DMS79 treated with DMSO at 0.1 percent for 48 hours (cell line): Measurements from ENCODE around the gene WDR26.
"Not testable (repeated sequence)": the region's sequence is repeated elsewhere in the genome, so short reads cannot be mapped to it uniquely, and the experiment has no call there.

Experiments
- DNase-seq: peaks from one replicate; lab custom pipeline; 2025; lab: John Stamatoyannopoulos, UW

WDR26 gene

DNA sequence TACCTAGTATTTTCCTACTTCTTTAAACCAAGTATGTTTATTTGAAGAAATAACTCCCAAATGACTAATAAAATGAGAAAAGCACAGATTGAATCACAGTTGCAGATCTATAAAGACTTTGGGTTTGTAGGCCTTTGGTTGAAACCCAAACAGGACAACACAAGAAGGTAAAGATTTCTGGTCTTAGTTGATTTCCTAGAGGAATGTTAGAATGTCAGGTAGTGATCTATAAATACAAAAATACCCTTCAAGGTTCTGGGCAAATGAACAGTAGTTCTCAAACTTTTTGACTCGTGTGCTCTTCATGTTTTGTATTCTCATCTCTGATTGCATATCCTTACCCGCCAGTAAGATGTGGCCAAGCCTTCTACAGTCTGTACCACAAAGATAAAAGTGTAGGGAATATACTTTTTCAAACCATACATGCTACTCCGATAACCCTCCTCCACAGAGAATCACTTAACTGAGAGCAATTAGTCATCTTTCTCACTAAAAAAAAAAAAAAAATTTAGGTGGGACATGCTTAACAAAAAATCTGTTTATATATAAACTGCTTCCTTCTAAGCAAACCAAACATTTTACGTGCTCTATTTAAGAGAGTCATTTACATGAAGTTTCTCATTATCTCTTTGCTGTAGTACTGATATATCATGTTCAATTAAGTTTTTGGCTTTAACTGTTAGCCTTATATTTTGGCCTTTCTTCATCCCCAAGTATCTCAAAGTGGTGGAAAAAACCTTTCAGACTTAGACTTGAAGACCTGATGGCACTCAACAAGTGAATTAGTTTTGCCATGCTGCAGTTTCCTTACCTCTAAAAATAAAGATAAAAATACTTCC is 42.0 kb downstream of the WDR26 start:
- DNase-seq, result no peak

DNA sequence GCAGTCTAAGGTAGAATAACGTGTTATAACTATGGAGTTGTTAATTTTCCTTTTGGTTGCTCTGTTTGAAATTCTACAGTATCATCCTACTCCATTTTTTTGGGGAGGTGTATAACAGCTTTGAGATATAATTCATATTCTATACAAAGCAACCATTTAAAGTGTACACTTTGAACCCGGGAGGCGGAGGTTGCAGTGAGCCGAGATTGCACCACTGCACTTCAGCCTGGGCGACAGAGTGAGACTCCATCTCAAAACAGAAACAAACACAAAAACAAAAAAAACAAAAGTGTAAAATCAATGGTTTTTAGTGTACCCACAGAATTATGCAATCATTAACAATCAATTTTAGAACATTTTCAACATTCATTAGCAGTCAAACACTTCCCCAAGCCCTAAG is 44.1 kb downstream of the WDR26 start:
- DNase-seq, result no peak

GRCh38 chr1:224387943-224388342 is 46.7 kb downstream of the WDR26 start:
- no peak for DNase-seq

GRCh38 chr1:224387302-224387912 is 47.2 kb downstream of the WDR26 start:
- DNase-seq, result no peak

- DNase-seq, result no peak
These were observed 51.4 kb downstream of the WDR26 start for GRCh38 chr1:224383218-224383617.

- DNase-seq, result no peak
These were observed 52.6 kb downstream of the WDR26 start for GRCh38 chr1:224381880-224382548.

GRCh38 chr1:224380003-224380402 is 54.6 kb downstream of the WDR26 start:
- DNase-seq, result no peak

GRCh38 chr1:224378855-224379631 is 55.6 kb downstream of the WDR26 start:
- no peak for DNase-seq

DNA sequence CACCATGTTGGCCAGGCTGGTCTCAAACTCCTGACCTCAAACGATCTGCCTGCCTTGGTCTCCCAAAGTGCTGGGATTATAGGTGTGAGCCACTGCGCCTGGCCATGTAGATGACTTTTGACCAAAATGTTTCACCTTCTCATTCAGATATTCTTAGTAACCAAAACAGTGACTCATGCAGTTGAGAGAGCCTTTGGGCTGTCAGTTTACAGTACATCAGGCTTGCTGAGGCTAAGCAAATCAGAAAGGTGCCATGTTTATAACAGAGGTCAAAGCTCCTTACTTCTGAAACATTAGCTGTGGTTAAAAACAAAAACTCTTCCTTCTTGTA is 57.0 kb downstream of the WDR26 start:
- DNase-seq, result no peak

DNA sequence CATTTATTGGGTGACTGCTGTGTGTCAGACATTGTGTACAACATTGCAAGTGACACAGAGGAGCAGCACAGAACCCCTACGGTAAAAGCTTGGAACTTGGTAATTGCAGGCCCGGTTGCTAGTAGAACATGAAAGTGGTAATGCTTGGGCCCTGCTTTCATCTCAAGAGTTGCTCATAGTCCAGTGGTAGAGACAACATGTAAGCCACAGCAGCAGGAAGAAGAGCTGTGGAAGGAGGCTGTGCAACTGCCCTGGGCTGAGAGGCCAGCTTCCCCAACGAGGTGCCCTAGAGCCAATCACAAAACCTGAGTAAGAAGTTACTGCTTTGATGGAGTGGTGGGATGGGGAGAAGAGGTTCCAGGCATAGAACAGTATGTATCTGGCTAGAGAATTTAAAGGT is 59.5 kb downstream of the WDR26 start:
- DNase-seq, result no peak

- no peak for DNase-seq
These were observed 61.5 kb downstream of the WDR26 start for GRCh38 chr1:224373008-224373590.

DNA sequence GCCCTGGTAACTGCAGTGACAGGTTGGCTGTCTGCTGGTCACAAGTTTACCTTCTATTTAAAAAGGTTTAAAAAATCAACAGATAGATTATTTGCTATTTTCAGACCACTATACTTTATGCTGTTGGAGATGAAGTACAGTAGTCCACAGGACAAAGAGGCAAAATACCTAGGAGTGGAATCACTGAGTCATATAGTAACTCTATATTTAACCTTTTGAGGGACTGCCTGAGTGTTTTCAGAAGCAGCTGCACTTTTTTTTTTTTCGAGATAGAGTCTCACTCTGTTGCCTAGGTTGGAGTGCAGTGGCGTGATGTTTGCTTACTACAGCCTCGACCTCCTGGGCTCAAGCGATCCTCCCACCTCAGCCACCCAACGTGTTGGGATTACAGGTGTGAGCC is 66.2 kb downstream of the WDR26 start:
- no peak for DNase-seq

DNA sequence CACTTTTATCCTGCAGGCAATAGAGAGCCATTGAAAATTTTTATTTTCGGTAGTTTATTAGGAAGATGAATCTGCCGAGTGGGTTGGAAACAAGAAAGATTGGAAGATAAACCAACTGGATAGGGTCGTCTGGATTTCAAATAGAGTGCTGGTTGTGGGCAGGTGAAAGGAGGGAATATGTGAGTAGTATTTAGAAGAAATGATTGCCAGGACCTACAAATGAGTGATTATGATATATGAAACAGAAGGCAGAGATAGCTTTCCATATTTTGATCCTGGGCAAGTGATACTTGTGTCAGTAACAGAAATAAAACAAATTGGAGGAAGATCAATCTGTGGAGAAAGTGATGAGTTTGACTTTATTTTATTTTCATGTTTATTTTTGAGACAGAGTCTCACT is 75.4 kb downstream of the WDR26 start:
- DNase-seq, result no peak

DNA sequence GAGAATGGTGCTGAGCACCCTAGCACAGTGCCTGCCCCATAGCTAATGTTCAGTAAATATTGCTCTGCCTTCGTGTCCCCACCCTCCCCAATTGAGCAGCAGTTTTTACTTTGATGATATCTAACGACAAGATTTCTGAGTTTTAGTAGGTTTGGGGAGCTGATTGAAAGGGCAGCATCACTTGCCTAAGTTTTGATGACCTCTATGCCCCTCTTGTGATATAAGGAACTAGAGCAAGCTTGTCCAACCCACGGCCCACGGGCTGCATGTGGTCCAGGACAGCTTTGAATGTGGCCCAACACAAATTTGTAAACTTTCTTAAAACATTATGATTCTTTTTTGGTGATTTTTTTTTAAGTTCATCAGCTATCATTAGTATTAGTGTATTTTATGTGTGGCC is 76.4 kb downstream of the WDR26 start:
- no peak for DNase-seq

DNA sequence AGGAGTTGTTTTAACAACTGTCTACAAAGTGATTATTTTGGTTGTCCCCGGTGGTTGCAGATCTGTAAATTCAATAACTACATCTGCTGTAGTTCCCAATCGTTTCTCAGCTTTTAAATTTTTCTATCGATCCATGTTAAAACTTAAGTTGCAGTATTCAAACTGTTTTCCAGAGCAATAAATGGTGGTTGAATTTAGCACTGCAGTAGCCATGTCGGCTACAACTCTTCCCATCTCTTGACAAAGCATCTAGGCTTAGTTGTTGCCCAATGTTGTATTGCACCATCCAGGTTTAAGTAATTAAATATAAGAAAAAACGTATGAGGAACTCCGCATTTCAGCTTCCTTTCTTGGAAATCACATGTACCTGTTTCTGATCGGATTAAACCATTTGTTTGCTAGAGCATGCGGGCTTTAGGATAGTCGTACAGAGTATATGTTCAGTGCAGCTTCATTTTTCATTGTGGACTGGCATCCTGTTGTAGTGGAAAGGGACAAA is 76.9 kb downstream of the WDR26 start:
- no peak for DNase-seq

- peak; percentile 92 for DNase-seq
These were observed 77.6 kb downstream of the WDR26 start, which contains the start of gene CNIH4 for GRCh38 chr1:224356685-224357625. CNIH4 (plus strand) TSS chr1:224356879; CDS start chr1:224356925, 46 bp downstream.

- no peak for DNase-seq
These were observed 80.3 kb downstream of the WDR26 start for GRCh38 chr1:224353975-224354925.

GRCh38 chr1:224352436-224353085 is 82.0 kb downstream of the WDR26 start:
- DNase-seq, result not testable (repeated sequence)

DNA sequence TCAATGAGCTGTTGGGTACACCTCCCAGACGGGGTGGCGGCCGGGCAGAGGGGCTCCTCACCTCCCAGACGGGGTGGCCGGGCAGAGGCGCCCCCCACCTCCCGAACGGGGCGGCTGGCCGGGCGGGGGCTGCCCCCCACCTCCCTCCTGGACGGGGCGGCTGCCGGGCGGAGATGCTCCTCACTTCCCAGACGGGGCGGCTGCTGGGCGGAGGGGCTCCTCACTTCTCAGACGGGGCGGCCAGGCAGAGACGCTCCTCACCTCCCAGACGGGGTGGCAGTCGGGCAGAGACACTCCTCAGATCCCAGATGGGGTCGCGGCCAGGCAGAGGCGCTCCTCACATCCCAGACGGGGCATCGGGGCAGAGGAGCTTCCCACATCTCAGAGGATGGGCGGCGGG is 84.9 kb downstream of the WDR26 start:
- not testable (repeated sequence) for DNase-seq
